SK-N-SH (cell line): ENCODE results near the gene GINS3. TPM values are rescaled to one million over a fixed set of nuclear protein-coding genes. Genes with fewer than 3 reads are reported as not detected.
"Not testable (repeated sequence)": the region's sequence is repeated elsewhere in the genome, so short reads cannot be mapped to it uniquely, and the experiment has no call there.

Source experiments
- CTCF ChIA-PET: fragments of 300-600, 350-600 bp; formaldehyde crosslinking; extraction: SDS; loops from one replicate; lab custom pipeline; 2021; lab: Yijun Ruan, JAX
- POLR2A ChIA-PET: fragments of 350-600 bp; sonication (Branson Sonifier 250); formaldehyde crosslinking; extraction: SDS; loops from one replicate; lab custom pipeline; 2020; ENCODE audit warnings: antibody characterized with exemption, inconsistent platforms; lab: Yijun Ruan, JAX
- DNase-seq: peaks from one replicate; pipeline ENCODE4 v3.0.0; 2012
- H2AFZ ChIP-seq: fragments of 200-600 bp; sonication (generic); 2 replicates; pipeline ENCODE4 v1.8.1; 2016; ENCODE audit warnings: antibody characterized with exemption, mild to moderate bottlenecking, low read depth
- H3F3A ChIP-seq: fragments of 200-600 bp; sonication (generic); replicated peaks from 2 replicates; pipeline ENCODE3; 2016; ENCODE audit warnings: antibody characterized with exemption, mild to moderate bottlenecking; ENCODE audit not compliant: insufficient read depth
- H3K27ac ChIP-seq, 2 experiments: fragments of 200-500 bp in 1 of 2; fragments of 200-600 bp in 1 of 2; sonication (Bioruptor generic) in 1 of 2; sonication (generic), shearing (Covaris generic) in 1 of 2; 2 replicates each; pipeline versions ENCODE4 v1.5.1 to v1.6.1; 2014 to 2016; ENCODE audit warnings: low read depth in 2 of 2, inconsistent platforms in 1 of 2, low read length in 1 of 2, mild to moderate bottlenecking in 1 of 2, mixed read lengths in 1 of 2
- H3K27me3 ChIP-seq: fragments of 200-600 bp; sonication (generic), shearing (Covaris generic); 2 replicates; pipeline ENCODE4 v1.6.1; 2016; ENCODE audit warnings: mixed run types; ENCODE audit not compliant: insufficient read depth
- H3K36me3 ChIP-seq, 2 experiments: fragments of 200-500 bp in 1 of 2; fragments of 200-600 bp in 1 of 2; sonication (Bioruptor generic) in 1 of 2; sonication (generic) in 1 of 2; replicated peaks in 1 of 2; 2 replicates each; pipeline versions ENCODE3 to v1.5.1; 2014 to 2016; ENCODE audit warnings: low read length in 1 of 2, mild to moderate bottlenecking in 1 of 2; ENCODE audit not compliant: insufficient read depth in 2 of 2, control insufficient read depth in 1 of 2
- H3K4me1 ChIP-seq, 2 experiments: fragments of 200-500 bp in 1 of 2; fragments of 200-600 bp in 1 of 2; sonication (Bioruptor generic) in 1 of 2; sonication (generic), shearing (Covaris generic) in 1 of 2; 2 replicates each; pipeline versions ENCODE4 v1.5.1 to v1.6.1; 2014 to 2016; ENCODE audit warnings: low read depth in 1 of 2, low read length in 1 of 2, mixed run types in 1 of 2; ENCODE audit not compliant: insufficient read depth in 2 of 2, control insufficient read depth in 1 of 2
- H3K4me2 ChIP-seq: fragments of 200-600 bp; sonication (generic), shearing (Covaris generic); 2 replicates; pipeline ENCODE4 v1.6.1; 2017; ENCODE audit warnings: mixed run types
- H3K4me3 ChIP-seq, 2 experiments: fragments of 200-500 bp in 1 of 2; fragments of 200-600 bp in 1 of 2; sonication (Bioruptor generic) in 1 of 2; sonication (generic), shearing (Covaris generic) in 1 of 2; 2 replicates each; pipeline versions ENCODE4 v1.5.1 to v1.8.1; 2014 to 2016; ENCODE audit warnings: low read depth in 2 of 2, inconsistent platforms in 1 of 2, low read length in 1 of 2, mild to moderate bottlenecking in 1 of 2, mixed read lengths in 1 of 2, moderate library complexity in 1 of 2
- H3K79me2 ChIP-seq: fragments of 200-600 bp; sonication (generic); 2 replicates; pipeline ENCODE4 v1.8.1; 2017; ENCODE audit warnings: mild to moderate bottlenecking; ENCODE audit not compliant: insufficient read depth
- H3K9ac ChIP-seq: fragments of 200-600 bp; sonication (generic); 2 replicates; pipeline ENCODE4 v1.6.1; 2017; ENCODE audit warnings: mixed run types
- H3K9me2 ChIP-seq: fragments of 200-600 bp; sonication (generic); 2 replicates; pipeline ENCODE4 v1.6.1; 2017; ENCODE audit warnings: mixed run types
- H3K9me3 ChIP-seq: fragments of 200-600 bp; sonication (generic); 2 replicates; pipeline ENCODE4 v1.6.1; 2017; ENCODE audit warnings: mixed run types, mild to moderate bottlenecking, moderate library complexity
- H4K20me1 ChIP-seq: fragments of 200-600 bp; sonication (generic); 2 replicates; pipeline ENCODE4 v1.6.1; 2017; ENCODE audit warnings: mild to moderate bottlenecking, mixed run types; ENCODE audit not compliant: insufficient read depth
- CHD2 ChIP-seq: fragments of 150-350 bp; IDR thresholded peaks from 2 replicates; pipeline ENCODE4 v1.6.1; 2018; ENCODE audit warnings: low read length; ENCODE audit not compliant: partially characterized antibody
- EZH2phosphoT487 ChIP-seq: fragments of 200-600 bp; sonication (generic); IDR thresholded peaks from 2 replicates; pipeline ENCODE4 v1.6.1; 2017; ENCODE audit warnings: low read depth, mixed run types, mild to moderate bottlenecking, antibody characterized with exemption, moderate library complexity, borderline replicate concordance
- FOSL2 ChIP-seq: IDR thresholded peaks from 2 replicates; pipeline ENCODE4 v1.4.0; 2012; ENCODE audit warnings: low read depth, mild to moderate bottlenecking, moderate library complexity, borderline replicate concordance
- GABPA ChIP-seq: IDR thresholded peaks from 2 replicates; pipeline ENCODE4 v1.4.0; 2012; ENCODE audit warnings: low read depth, mild to moderate bottlenecking
- IRF3 ChIP-seq: fragments of 150-350 bp; IDR thresholded peaks from 2 replicates; pipeline ENCODE4 v1.6.1; 2016; ENCODE audit warnings: mild to moderate bottlenecking, low read depth, low read length
- REST ChIP-seq: IDR thresholded peaks from 2 replicates; pipeline ENCODE4 v1.6.1; 2012; ENCODE audit warnings: mild to moderate bottlenecking, low read depth, low read length, moderate library complexity
- RXRA ChIP-seq: IDR thresholded peaks from 2 replicates; pipeline ENCODE4 v1.4.0; 2012; ENCODE audit warnings: low read depth, mild to moderate bottlenecking, borderline replicate concordance
- SIN3A ChIP-seq: IDR thresholded peaks from 2 replicates; pipeline ENCODE4 v1.6.1; 2012; ENCODE audit warnings: low read depth, mild to moderate bottlenecking, low read length, moderate library complexity, borderline replicate concordance
- SMC3 ChIP-seq: IDR thresholded peaks from 2 replicates; pipeline ENCODE4 v1.6.1; 2012; ENCODE audit warnings: low read depth, low read length, improper control_type of control experiment
- TEAD4 ChIP-seq: IDR thresholded peaks from 2 replicates; pipeline ENCODE4 v1.4.0; 2012; ENCODE audit warnings: mild to moderate bottlenecking, borderline replicate concordance; ENCODE audit not compliant: insufficient read depth
- USF1 ChIP-seq: IDR thresholded peaks from 2 replicates; pipeline ENCODE4 v1.4.0; 2012; ENCODE audit warnings: low read depth, borderline replicate concordance
- YY1 ChIP-seq: IDR thresholded peaks from 2 replicates; pipeline ENCODE4 v1.4.0; 2012; ENCODE audit warnings: low read depth, mild to moderate bottlenecking
- WGBS: methylation state at CpG from one replicate; pipeline ENCODE4 v1.1.6; 2017; ENCODE audit warnings: low lambda C conversion rate; 5-methylcytosine and 5-hydroxymethylcytosine counted together
- polyA plus RNA-seq, 3 experiments: library from polyadenylated mRNA; depleted of rRNA; stranded (reverse); fragments of >200 nt; gene quantifications; 2 replicates each; pipeline ENCODE4 v1.2.3, GENCODE V29; 2012
- TF ChIP-seq, protein P1 (sequence below): fragments of 200-600 bp; sonication (generic); IDR thresholded peaks from 2 replicates; pipeline ENCODE4 v1.6.1; 2017; ENCODE audit warnings: antibody characterized with exemption, mild to moderate bottlenecking, moderate library complexity
- TF ChIP-seq, protein P2 (sequence below): IDR thresholded peaks from 2 replicates; pipeline ENCODE4; 2012

The GINS3 gene
- polyA plus RNA-seq, 1 of the 3 experiments (the other 2 are of a cell fraction) = 8.7 TPM

DNA sequence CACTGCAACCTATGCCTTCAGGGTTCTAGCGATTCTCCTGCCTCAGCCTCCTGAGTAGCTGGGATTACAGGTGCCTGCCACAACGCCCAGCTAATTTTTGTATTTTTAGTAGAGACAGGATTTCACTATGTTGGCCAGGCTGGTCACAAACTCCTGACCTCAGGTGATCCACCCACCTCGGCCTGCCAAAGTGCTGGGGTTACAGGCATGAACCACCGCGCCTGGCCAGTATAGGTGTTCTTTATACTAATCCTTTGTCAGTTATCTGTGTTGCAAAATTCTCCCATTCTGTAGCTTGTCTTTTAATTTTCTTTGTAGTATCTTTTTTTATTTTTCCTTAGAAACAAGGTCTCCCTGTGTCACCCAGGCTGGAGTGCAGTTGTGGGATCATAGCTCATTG, 23.7 kb downstream of the GINS3 start:
- H2AFZ ChIP-seq, H3K27me3 ChIP-seq, DNase-seq, H3K4me1 ChIP-seq, H3K79me2 ChIP-seq, H3K4me2 ChIP-seq, POLR2A ChIA-PET, H3K9ac ChIP-seq, H3K9me3 ChIP-seq, H3K4me3 ChIP-seq, H3K27ac ChIP-seq, H3F3A ChIP-seq, H4K20me1 ChIP-seq, H3K36me3 ChIP-seq, H3K9me2 ChIP-seq: not testable (repeated sequence)
- 91% methylated on average over 5 of the region's 5 CpGs for WGBS
- CTCF ChIA-PET = interaction anchor here (1.2 to 1.4 kb wide), 3 partner anchors 72 to 79 kb away, joined by 3 to 5 read pairs (median 3); no protein-coding TSS in a partner anchor

- no peaks in the 10 kb centered on the region for H3K27me3 ChIP-seq
- H3K27ac ChIP-seq = no peak overlapping the region
- no peak overlapping the region for H3K9ac ChIP-seq
- POLR2A ChIA-PET = no interaction called here
- H4K20me1 ChIP-seq = no peaks in the 10 kb centered on the region
- no peaks in the 10 kb centered on the region for H3K9me2 ChIP-seq
- H3K36me3 ChIP-seq = no peaks in the 10 kb centered on the region
- no peaks in the 10 kb centered on the region for H3K79me2 ChIP-seq
- peaks cover 0 to 10% of the 10 kb centered on the region in 2 experiments; a peak in 1 of 4 replicates for H3K4me1 ChIP-seq
- H3K9me3 ChIP-seq = no peaks in the 10 kb centered on the region
- DNase-seq = no peak
- CTCF ChIA-PET = interaction anchor here (1.6 to 2.2 kb wide), 2 partner anchors 31 to 78 kb away, joined by 4 to 5 read pairs; no protein-coding TSS in a partner anchor
- H3K4me2 ChIP-seq = no peak overlapping the region
- no peak for TF ChIP-seq YY1
- TF ChIP-seq, protein P1, sequence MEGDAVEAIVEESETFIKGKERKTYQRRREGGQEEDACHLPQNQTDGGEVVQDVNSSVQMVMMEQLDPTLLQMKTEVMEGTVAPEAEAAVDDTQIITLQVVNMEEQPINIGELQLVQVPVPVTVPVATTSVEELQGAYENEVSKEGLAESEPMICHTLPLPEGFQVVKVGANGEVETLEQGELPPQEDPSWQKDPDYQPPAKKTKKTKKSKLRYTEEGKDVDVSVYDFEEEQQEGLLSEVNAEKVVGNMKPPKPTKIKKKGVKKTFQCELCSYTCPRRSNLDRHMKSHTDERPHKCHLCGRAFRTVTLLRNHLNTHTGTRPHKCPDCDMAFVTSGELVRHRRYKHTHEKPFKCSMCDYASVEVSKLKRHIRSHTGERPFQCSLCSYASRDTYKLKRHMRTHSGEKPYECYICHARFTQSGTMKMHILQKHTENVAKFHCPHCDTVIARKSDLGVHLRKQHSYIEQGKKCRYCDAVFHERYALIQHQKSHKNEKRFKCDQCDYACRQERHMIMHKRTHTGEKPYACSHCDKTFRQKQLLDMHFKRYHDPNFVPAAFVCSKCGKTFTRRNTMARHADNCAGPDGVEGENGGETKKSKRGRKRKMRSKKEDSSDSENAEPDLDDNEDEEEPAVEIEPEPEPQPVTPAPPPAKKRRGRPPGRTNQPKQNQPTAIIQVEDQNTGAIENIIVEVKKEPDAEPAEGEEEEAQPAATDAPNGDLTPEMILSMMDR = no peak
- no peak for TF ChIP-seq USF1
- no peak for TF ChIP-seq CHD2
- TF ChIP-seq, protein P2, sequence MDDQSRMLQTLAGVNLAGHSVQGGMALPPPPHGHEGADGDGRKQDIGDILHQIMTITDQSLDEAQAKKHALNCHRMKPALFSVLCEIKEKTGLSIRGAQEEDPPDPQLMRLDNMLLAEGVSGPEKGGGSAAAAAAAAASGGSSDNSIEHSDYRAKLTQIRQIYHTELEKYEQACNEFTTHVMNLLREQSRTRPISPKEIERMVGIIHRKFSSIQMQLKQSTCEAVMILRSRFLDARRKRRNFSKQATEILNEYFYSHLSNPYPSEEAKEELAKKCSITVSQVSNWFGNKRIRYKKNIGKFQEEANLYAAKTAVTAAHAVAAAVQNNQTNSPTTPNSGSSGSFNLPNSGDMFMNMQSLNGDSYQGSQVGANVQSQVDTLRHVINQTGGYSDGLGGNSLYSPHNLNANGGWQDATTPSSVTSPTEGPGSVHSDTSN = no peak
- TF ChIP-seq REST = no peak
- TF ChIP-seq GABPA = no peak
- TF ChIP-seq SMC3 = no peak
- TF ChIP-seq TEAD4 = no peak
- no peak for TF ChIP-seq FOSL2
- no peak for TF ChIP-seq SIN3A
- TF ChIP-seq RXRA = no peak
- no peak for TF ChIP-seq IRF3
- TF ChIP-seq EZH2phosphoT487 = no peak
- H3K4me3 ChIP-seq = no peak overlapping the region
- no peak overlapping the region for H2AFZ ChIP-seq
- H3F3A ChIP-seq = no peaks in the 10 kb centered on the region
- 94% methylated on average over 10 of the region's 10 CpGs for WGBS
Measured at GRCh38 chr16:58417035-58417434, 24.8 kb downstream of the GINS3 start.
